GM12878 (cell line): ENCODE results near the gene OSBPL7. TPM values are rescaled to one million over a fixed set of nuclear protein-coding genes. Genes with fewer than 3 reads are reported as not detected.

ENCODE experiments used
- ATAC-seq: fragments of 200-7000 bp; cut with Tn5 transposase; 3 replicates; pipeline ENCODE4 v1.9.1; 2020; ENCODE audit warnings: mild to moderate bottlenecking, moderate library complexity
- BruUV-seq: library from RNA; stranded (reverse); fragments of 400-500 nt; replicated peaks from 2 replicates; lab custom pipeline; 2021; lab: Mats Ljungman, UMichigan
- CTCF ChIA-PET: fragments of 300-600 bp; sonication (Branson Sonifier 250); formaldehyde crosslinking; extraction: SDS; loops from one replicate; lab custom pipeline; 2021; ENCODE audit warnings: inconsistent platforms; lab: Yijun Ruan, JAX
- POLR2A ChIA-PET: fragments of 350-600 bp; formaldehyde crosslinking; extraction: SDS; loops from one replicate; lab custom pipeline; 2021; ENCODE audit warnings: inconsistent platforms; lab: Charles Lee
- RAD21 ChIA-PET: fragments of 300-600 bp; sonication (Branson Sonifier 250); formaldehyde crosslinking; loops from one replicate; lab custom pipeline; 2023; ENCODE audit warnings: antibody characterized with exemption; ENCODE audit not compliant: unreplicated experiment; lab: Charles Lee
- SMC1A ChIA-PET: fragments of 300-600 bp; sonication (Branson Sonifier 250); formaldehyde crosslinking; loops from one replicate; lab custom pipeline; 2023; ENCODE audit not compliant: unreplicated experiment, uncharacterized antibody; lab: Charles Lee
- DNase-seq: peaks from one replicate; pipeline ENCODE4 v3.0.0-alpha.2; 2011; ENCODE audit warnings: low read depth, low spot score
- FAIRE-seq: peaks from 3 replicates; lab custom pipeline; 2011; peaks lifted over from hg19 to GRCh38; lab: Jason Lieb, UNC
- H2AFZ ChIP-seq: 2 replicates; pipeline ENCODE4 v1.6.0; 2011; ENCODE audit warnings: low read depth, low read length, control low read depth; ENCODE audit not compliant: control insufficient read depth
- H3K27ac ChIP-seq: 2 replicates; pipeline ENCODE4 v1.5.1; 2011; ENCODE audit warnings: control low read depth; ENCODE audit not compliant: control insufficient read depth, insufficient read depth
- H3K27me3 ChIP-seq, 2 experiments: replicated peaks in 1 of 2; 2 replicates each; pipeline versions ENCODE4 v1.6.0 to v1.6.1; 2011; ENCODE audit warnings: low read length in 1 of 2; ENCODE audit not compliant: control insufficient read depth in 2 of 2, insufficient read depth in 2 of 2
- H3K36me3 ChIP-seq, 2 experiments: 2 replicates each; pipeline ENCODE4 v1.5.1; 2011; ENCODE audit warnings: low read length in 1 of 2; ENCODE audit not compliant: control insufficient read depth in 2 of 2, insufficient read depth in 2 of 2
- H3K4me1 ChIP-seq: 2 replicates; pipeline ENCODE4 v1.6.1; 2011; ENCODE audit warnings: mild to moderate bottlenecking, low read length, moderate library complexity, mixed read lengths; ENCODE audit not compliant: control insufficient read depth, insufficient read depth
- H3K4me2 ChIP-seq: 2 replicates; pipeline ENCODE4 v1.6.0; 2011; ENCODE audit warnings: control low read depth; ENCODE audit not compliant: control insufficient read depth, insufficient read depth
- H3K4me3 ChIP-seq: fragments of 200-600 bp; sonication (generic); 2 replicates; pipeline ENCODE4 v1.5.1; 2016
- H3K79me2 ChIP-seq: 2 replicates; pipeline ENCODE4 v1.6.0; 2011; ENCODE audit warnings: low read length; ENCODE audit not compliant: control insufficient read depth, insufficient read depth
- H3K9ac ChIP-seq: 2 replicates; pipeline ENCODE4 v1.8.0; 2011; ENCODE audit warnings: low read length, control low read depth, mixed read lengths; ENCODE audit not compliant: control insufficient read depth, insufficient read depth
- H3K9me3 ChIP-seq: replicated peaks from 3 replicates; pipeline ENCODE4 v1.5.1; 2011; ENCODE audit warnings: mild to moderate bottlenecking, low read length; ENCODE audit not compliant: control insufficient read depth, insufficient read depth
- H4K20me1 ChIP-seq: 2 replicates; pipeline ENCODE4 v1.6.0; 2011; ENCODE audit not compliant: control insufficient read depth, insufficient read depth
- CREB1 ChIP-seq: IDR thresholded peaks from 2 replicates; pipeline ENCODE4 v1.6.1; 2012; ENCODE audit warnings: low read depth, mild to moderate bottlenecking, inconsistent platforms
- JUND ChIP-seq: IDR thresholded peaks from 2 replicates; pipeline ENCODE4 v1.6.1; 2012; ENCODE audit warnings: low read depth, mild to moderate bottlenecking, low read length, improper control_type of control experiment, moderate library complexity
- KAT2A ChIP-seq: conservative IDR thresholded peaks from 2 replicates; pipeline ENCODE4 v1.6.1; 2011; ENCODE audit warnings: low read depth, low read length; ENCODE audit not compliant: control insufficient read depth
- TARDBP ChIP-seq: IDR thresholded peaks from 2 replicates; pipeline ENCODE4 v1.6.1; 2016; ENCODE audit warnings: borderline replicate concordance
- ZSCAN29 ChIP-seq: fragments of 450-650 bp; IDR thresholded peaks from 2 replicates; pipeline ENCODE4 v1.6.1; 2017; ENCODE audit warnings: mild to moderate bottlenecking, moderate library complexity
- WGBS: methylation state at CpG from one replicate; pipeline ENCODE4 v1.1.6; 2016; ENCODE audit warnings: low lambda C conversion rate; ENCODE audit not compliant: insufficient replicate concordance, insufficient coverage; ENCODE audit errors: missing lambda C conversion rate; 5-methylcytosine and 5-hydroxymethylcytosine counted together
- in situ Hi-C: fragments of 300-500 bp; cut with MboI; formaldehyde crosslinking; loops from 9 replicates; pipeline ENCODE4 v1.14.3; 2018; ENCODE audit warnings: mixed read lengths
- intact Hi-C: fragments of 100-400 bp; cut with micrococcal nuclease; formaldehyde crosslinking; loops from one replicate; pipeline ENCODE4 v1.14.2; 2022; ENCODE audit not compliant: unreplicated experiment
- polyA plus RNA-seq, 11 experiments: library from polyadenylated mRNA; depleted of rRNA in 4 of 11; unstranded in 6 of 11; stranded (reverse) in 5 of 11; fragments of >200 nt; fragmentation: Nextera tagmentation in 4 of 11; fragmentation: Illumina TruSeq in 1 of 11; extraction: Ambion mirVana in 4 of 11; extraction: Trizol in 1 of 11; gene quantifications; 1 replicate in 1 of 11; 2 replicates in 10 of 11; pipeline versions ENCODE4 v1.2.1 to v1.2.3, GENCODE V29; 2011 to 2016; ENCODE audit warnings: inconsistent platforms in 2 of 11, missing spikeins in 2 of 11, low read depth in 1 of 11
- total RNA-seq, 4 experiments: library from RNA; depleted of rRNA in 3 of 4; stranded (reverse); fragments of >200 nt in 3 of 4; fragmentation: Illumina TruSeq in 1 of 4; extraction: Trizol in 1 of 4; gene quantifications; 2 replicates each; pipeline versions ENCODE4 v1.2.1 to v1.2.3, GENCODE V29; 2013 to 2021
- TF ChIP-seq, protein P1 (sequence below): fragments of 150-350 bp; IDR thresholded peaks from 2 replicates; pipeline ENCODE4 v1.6.1; 2016; ENCODE audit warnings: low read depth, low read length
- TF ChIP-seq, protein P2 (sequence below): IDR thresholded peaks from 2 replicates; pipeline ENCODE4 v1.6.1; 2011; ENCODE audit warnings: borderline replicate concordance, low read depth, mild to moderate bottlenecking, moderate library complexity, low read length; ENCODE audit not compliant: insufficient read depth, poor library complexity, severe bottlenecking
- TF ChIP-seq, protein P3 (sequence below): IDR thresholded peaks from 2 replicates; pipeline ENCODE4 v1.6.1; 2012; ENCODE audit warnings: low read length, inconsistent platforms
- TF ChIP-seq, protein P4 (sequence below): IDR thresholded peaks from 2 replicates; pipeline ENCODE4 v1.6.1; 2011; ENCODE audit warnings: low read depth, mild to moderate bottlenecking, low read length, moderate library complexity, borderline replicate concordance; ENCODE audit errors: extremely low read depth
- TF ChIP-seq, protein P5 (sequence below): fragments of 450-650 bp; IDR thresholded peaks from 2 replicates; pipeline ENCODE4 v1.6.1; 2017; ENCODE audit warnings: mild to moderate bottlenecking, low read depth, inconsistent platforms; ENCODE audit not compliant: poor library complexity, severe bottlenecking

Gene OSBPL7
- total and polyA plus RNA-seq, 10 of the 15 experiments (the other 5 are each of a cell fraction or from before 2014, with no cell fraction given): 0.50 to 16.1 (median 6.7) TPM

DNA sequence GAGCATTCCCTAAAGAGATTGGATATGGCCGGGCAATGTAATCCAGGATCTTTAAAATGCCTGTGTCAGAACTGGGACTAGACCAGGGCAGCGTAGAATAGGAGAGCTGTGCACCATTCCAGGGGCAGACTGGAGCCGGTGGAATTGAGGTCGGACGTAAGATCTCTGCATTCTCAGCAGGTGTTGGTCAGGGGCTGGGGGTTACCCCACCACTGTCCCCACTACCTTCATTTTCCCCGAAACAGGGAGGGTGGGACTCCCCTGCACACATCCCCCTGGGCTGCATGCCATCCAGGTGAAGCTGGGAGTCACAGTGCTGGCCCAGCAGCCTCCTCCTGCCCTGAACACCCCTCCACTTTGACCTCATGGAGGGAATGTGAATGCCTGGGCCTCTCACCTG lies 17.8 kb downstream of the OSBPL7 start:
- Histone ChIP-seq H3K27ac (no peak overlapping the region), H3K4me2 (no peak overlapping the region), H3K27me3 (no peaks in the 10 kb centered on the region), H3K79me2 (no peaks in the 10 kb centered on the region), H4K20me1 (no peaks in the 10 kb centered on the region), H3K4me1 (no peaks in the 10 kb centered on the region), H3K4me3 (no peak overlapping the region), H3K9ac (no peak overlapping the region), H3K9me3 (no peaks in the 10 kb centered on the region), H3K36me3 (peaks cover 0 to 1% of the 10 kb centered on the region in 2 experiments; a peak in 3 of 4 replicates), H2AFZ (no peak overlapping the region)
- intact Hi-C loops: loop anchor here (2.0 kb wide), 2 partner anchors 27 to 139 kb away; no protein-coding TSS in a partner anchor
- no TSS peak for BruUV-seq
- ATAC-seq: no peak
- 48% methylated on average over 6 of the region's 6 CpGs for whole genome bisulfite sequencing
- ChIA-PET RAD21 (no interaction called here), POLR2A (no interaction called here), CTCF (no interaction called here), SMC1A (no interaction called here)
- in situ Hi-C loops: loop anchor here (10.0 kb wide), 1 partner anchor 109 kb away; the partner anchor contains the start of gene TBKBP1
- no peak for FAIRE-seq
- DNase-seq: no peak
- TF ChIP-seq JUND: no peak
- TF ChIP-seq, protein P1, sequence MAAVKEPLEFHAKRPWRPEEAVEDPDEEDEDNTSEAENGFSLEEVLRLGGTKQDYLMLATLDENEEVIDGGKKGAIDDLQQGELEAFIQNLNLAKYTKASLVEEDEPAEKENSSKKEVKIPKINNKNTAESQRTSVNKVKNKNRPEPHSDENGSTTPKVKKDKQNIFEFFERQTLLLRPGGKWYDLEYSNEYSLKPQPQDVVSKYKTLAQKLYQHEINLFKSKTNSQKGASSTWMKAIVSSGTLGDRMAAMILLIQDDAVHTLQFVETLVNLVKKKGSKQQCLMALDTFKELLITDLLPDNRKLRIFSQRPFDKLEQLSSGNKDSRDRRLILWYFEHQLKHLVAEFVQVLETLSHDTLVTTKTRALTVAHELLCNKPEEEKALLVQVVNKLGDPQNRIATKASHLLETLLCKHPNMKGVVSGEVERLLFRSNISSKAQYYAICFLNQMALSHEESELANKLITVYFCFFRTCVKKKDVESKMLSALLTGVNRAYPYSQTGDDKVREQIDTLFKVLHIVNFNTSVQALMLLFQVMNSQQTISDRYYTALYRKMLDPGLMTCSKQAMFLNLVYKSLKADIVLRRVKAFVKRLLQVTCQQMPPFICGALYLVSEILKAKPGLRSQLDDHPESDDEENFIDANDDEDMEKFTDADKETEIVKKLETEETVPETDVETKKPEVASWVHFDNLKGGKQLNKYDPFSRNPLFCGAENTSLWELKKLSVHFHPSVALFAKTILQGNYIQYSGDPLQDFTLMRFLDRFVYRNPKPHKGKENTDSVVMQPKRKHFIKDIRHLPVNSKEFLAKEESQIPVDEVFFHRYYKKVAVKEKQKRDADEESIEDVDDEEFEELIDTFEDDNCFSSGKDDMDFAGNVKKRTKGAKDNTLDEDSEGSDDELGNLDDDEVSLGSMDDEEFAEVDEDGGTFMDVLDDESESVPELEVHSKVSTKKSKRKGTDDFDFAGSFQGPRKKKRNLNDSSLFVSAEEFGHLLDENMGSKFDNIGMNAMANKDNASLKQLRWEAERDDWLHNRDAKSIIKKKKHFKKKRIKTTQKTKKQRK: no peak
- TF ChIP-seq TARDBP: no peak
- no peak for TF ChIP-seq ZSCAN29
- TF ChIP-seq, protein P2, sequence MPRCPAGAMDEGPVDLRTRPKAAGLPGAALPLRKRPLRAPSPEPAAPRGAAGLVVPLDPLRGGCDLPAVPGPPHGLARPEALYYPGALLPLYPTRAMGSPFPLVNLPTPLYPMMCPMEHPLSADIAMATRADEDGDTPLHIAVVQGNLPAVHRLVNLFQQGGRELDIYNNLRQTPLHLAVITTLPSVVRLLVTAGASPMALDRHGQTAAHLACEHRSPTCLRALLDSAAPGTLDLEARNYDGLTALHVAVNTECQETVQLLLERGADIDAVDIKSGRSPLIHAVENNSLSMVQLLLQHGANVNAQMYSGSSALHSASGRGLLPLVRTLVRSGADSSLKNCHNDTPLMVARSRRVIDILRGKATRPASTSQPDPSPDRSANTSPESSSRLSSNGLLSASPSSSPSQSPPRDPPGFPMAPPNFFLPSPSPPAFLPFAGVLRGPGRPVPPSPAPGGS: no peak
- TF ChIP-seq, protein P3, sequence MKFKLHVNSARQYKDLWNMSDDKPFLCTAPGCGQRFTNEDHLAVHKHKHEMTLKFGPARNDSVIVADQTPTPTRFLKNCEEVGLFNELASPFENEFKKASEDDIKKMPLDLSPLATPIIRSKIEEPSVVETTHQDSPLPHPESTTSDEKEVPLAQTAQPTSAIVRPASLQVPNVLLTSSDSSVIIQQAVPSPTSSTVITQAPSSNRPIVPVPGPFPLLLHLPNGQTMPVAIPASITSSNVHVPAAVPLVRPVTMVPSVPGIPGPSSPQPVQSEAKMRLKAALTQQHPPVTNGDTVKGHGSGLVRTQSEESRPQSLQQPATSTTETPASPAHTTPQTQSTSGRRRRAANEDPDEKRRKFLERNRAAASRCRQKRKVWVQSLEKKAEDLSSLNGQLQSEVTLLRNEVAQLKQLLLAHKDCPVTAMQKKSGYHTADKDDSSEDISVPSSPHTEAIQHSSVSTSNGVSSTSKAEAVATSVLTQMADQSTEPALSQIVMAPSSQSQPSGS: no peak
- no peak for TF ChIP-seq KAT2A
- no peak for TF ChIP-seq CREB1
- TF ChIP-seq, protein P4, sequence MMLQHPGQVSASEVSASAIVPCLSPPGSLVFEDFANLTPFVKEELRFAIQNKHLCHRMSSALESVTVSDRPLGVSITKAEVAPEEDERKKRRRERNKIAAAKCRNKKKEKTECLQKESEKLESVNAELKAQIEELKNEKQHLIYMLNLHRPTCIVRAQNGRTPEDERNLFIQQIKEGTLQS: no peak
- TF ChIP-seq, protein P5, sequence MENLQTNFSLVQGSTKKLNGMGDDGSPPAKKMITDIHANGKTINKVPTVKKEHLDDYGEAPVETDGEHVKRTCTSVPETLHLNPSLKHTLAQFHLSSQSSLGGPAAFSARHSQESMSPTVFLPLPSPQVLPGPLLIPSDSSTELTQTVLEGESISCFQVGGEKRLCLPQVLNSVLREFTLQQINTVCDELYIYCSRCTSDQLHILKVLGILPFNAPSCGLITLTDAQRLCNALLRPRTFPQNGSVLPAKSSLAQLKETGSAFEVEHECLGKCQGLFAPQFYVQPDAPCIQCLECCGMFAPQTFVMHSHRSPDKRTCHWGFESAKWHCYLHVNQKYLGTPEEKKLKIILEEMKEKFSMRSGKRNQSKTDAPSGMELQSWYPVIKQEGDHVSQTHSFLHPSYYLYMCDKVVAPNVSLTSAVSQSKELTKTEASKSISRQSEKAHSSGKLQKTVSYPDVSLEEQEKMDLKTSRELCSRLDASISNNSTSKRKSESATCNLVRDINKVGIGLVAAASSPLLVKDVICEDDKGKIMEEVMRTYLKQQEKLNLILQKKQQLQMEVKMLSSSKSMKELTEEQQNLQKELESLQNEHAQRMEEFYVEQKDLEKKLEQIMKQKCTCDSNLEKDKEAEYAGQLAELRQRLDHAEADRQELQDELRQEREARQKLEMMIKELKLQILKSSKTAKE: no peak
